ENCODE data around the gene GALNT9. TPM values are rescaled to one million over a fixed set of nuclear protein-coding genes. Genes with fewer than 3 reads are reported as not detected.

Gene GALNT9
- total RNA-seq, 1 experiment from 2014 or later: 2.6 TPM

DNA sequence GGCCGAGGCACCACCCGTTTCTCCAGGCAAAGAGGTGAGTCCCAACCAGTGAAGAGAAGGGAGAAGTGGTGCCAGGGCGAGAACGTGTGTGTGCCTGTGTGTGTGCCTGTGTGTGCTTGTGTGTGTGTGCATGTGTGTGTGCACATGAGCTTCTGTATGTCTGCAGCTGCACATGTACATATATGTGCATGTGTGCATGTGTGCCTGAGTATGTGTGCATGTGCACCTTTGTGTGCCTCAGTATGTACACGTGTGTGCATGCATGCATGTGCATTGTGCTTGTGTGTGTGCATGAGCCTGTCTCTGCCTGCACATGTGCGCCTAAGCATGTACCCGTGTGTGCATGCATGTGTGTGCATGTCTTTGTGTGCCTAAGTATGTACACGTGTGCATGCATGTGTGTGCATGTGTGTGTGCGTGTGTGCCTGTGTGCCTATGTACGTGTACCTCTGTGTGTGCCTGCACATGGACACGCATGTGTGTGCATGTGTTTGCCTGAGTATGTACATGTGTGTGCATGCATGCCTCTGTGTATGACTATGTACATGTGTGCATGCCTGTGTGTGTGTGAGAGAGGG, 5.9 kb upstream of the GALNT9 start:
- Histone ChIP-seq H3K9me2 (ENCODE audit: insufficient read depth) (no peaks in the 10 kb centered on the region), H3K9ac (ENCODE audit: low read length) (no peak overlapping the region), H4K20me1 (ENCODE audit: insufficient read depth) (no peaks in the 10 kb centered on the region), H3K9me3 (ENCODE audit: control insufficient read depth in 1 of 2, insufficient read depth in 1 of 2, low read depth in 1 of 2, low read length in 2 of 2) (no peaks in the 10 kb centered on the region), H3K27ac (ENCODE audit: low read depth, low read length) (no peak overlapping the region), H3K4me1 (ENCODE audit: control insufficient read depth in 1 of 2, insufficient read depth in 2 of 2, low read length in 2 of 2) (no peaks in the 10 kb centered on the region), H3K36me3 (ENCODE audit: control insufficient read depth in 1 of 2, insufficient read depth in 2 of 2, low read length in 2 of 2) (no peaks in the 10 kb centered on the region), H3K4me3 (replicated peaks in 1 of 2; ENCODE audit: low read depth in 1 of 2, low read length in 2 of 2) (no peak overlapping the region), H3K79me2 (ENCODE audit: insufficient read depth, low read length) (no peaks in the 10 kb centered on the region), H3K27me3 (ENCODE audit: insufficient read depth, low read length) (no peaks in the 10 kb centered on the region), H2AFZ (ENCODE audit: low read depth, low read length, poor library complexity, severe bottlenecking) (no peak overlapping the region), H3K4me2 (ENCODE audit: low read length) (no peak overlapping the region)
- intact Hi-C loops (cut with micrococcal nuclease): no loop called here
- ChIA-PET POLR2A (no interaction called here), RAD21 (ENCODE audit: low non-redundant PET in 1 of 2, low total read pairs in 2 of 2, uncharacterized antibody in 2 of 2, unreplicated experiment in 2 of 2) (no interaction called here), CTCF (no interaction called here)
- DNase-seq (ENCODE audit: low read depth, low spot score) (no peak), ATAC-seq (no peak)
- TF ChIP-seq SIN3A (IDR thresholded peaks at IDR 0.05; ENCODE audit: low read depth): no peak
- no peak for TF ChIP-seq POLR2AphosphoS5 (IDR thresholded peaks at IDR 0.05; ENCODE audit: low read depth, low read length)
- TF ChIP-seq, protein P1, sequence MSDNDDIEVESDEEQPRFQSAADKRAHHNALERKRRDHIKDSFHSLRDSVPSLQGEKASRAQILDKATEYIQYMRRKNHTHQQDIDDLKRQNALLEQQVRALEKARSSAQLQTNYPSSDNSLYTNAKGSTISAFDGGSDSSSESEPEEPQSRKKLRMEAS (IDR thresholded peaks at IDR 0.05): no peak
- TF ChIP-seq ATF3 (IDR thresholded peaks at IDR 0.05): no peak
- no peak for TF ChIP-seq EZH2 (IDR thresholded peaks at IDR 0.05)
- no peak for TF ChIP-seq ZBTB33 (IDR thresholded peaks at IDR 0.05; ENCODE audit: extremely low read depth, insufficient replicate concordance, low read length)
- TF ChIP-seq, protein P2, sequence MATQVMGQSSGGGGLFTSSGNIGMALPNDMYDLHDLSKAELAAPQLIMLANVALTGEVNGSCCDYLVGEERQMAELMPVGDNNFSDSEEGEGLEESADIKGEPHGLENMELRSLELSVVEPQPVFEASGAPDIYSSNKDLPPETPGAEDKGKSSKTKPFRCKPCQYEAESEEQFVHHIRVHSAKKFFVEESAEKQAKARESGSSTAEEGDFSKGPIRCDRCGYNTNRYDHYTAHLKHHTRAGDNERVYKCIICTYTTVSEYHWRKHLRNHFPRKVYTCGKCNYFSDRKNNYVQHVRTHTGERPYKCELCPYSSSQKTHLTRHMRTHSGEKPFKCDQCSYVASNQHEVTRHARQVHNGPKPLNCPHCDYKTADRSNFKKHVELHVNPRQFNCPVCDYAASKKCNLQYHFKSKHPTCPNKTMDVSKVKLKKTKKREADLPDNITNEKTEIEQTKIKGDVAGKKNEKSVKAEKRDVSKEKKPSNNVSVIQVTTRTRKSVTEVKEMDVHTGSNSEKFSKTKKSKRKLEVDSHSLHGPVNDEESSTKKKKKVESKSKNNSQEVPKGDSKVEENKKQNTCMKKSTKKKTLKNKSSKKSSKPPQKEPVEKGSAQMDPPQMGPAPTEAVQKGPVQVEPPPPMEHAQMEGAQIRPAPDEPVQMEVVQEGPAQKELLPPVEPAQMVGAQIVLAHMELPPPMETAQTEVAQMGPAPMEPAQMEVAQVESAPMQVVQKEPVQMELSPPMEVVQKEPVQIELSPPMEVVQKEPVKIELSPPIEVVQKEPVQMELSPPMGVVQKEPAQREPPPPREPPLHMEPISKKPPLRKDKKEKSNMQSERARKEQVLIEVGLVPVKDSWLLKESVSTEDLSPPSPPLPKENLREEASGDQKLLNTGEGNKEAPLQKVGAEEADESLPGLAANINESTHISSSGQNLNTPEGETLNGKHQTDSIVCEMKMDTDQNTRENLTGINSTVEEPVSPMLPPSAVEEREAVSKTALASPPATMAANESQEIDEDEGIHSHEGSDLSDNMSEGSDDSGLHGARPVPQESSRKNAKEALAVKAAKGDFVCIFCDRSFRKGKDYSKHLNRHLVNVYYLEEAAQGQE (IDR thresholded peaks at IDR 0.05; ENCODE audit: low read depth): no peak
- TF ChIP-seq CEBPB (IDR thresholded peaks at IDR 0.05; ENCODE audit: low read depth): no peak
- no peak for TF ChIP-seq TCF7L2 (IDR thresholded peaks at IDR 0.05; ENCODE audit: borderline replicate concordance, extremely low read depth, insufficient read depth, insufficient read length)
- TF ChIP-seq POLR2A (IDR thresholded peaks at IDR 0.05; ENCODE audit: borderline replicate concordance, extremely low read depth, insufficient read depth, insufficient read length): no peak
- no peak for TF ChIP-seq ELF1 (IDR thresholded peaks at IDR 0.05; ENCODE audit: borderline replicate concordance, low read depth)
- no peak for TF ChIP-seq EZH2phosphoT487 (IDR thresholded peaks at IDR 0.05; ENCODE audit: borderline replicate concordance)
- no peak for TF ChIP-seq FOSL1 (IDR thresholded peaks at IDR 0.05; ENCODE audit: low read depth)
- no peak for TF ChIP-seq SP1 (IDR thresholded peaks at IDR 0.05; ENCODE audit: low read depth)
- TF ChIP-seq JUND (IDR thresholded peaks at IDR 0.05): no peak
- TF ChIP-seq SRF (IDR thresholded peaks at IDR 0.05; ENCODE audit: low read depth): no peak
- BruUV-seq (replicated peaks): no TSS peak

Data from HCT116 (cell line).